22Rv1 (cell line): ENCODE data around the gene GABPB2.
"Not testable (repeated sequence)": the region's sequence is repeated elsewhere in the genome, so short reads cannot be mapped to it uniquely, and the experiment has no call there.

Experiments
- H3K27ac ChIP-seq: fragments of 450-650 bp; 2 replicates; pipeline ENCODE4 v1.5.1; 2017
- CTCF ChIP-seq: fragments of 450-650 bp; IDR thresholded peaks from 2 replicates; pipeline ENCODE4 v1.5.1; 2017; ENCODE audit warnings: mild to moderate bottlenecking
- ZFX ChIP-seq: fragments of 450-650 bp; IDR thresholded peaks from 2 replicates; pipeline ENCODE4 v1.6.1; 2017; ENCODE audit warnings: antibody characterized with exemption, borderline replicate concordance

The GABPB2 gene

GRCh38 chr1:151069103-151069486 is 1.5 kb upstream of the GABPB2 start:
- no peak for TF ChIP-seq CTCF
- TF ChIP-seq ZFX: no peak
- H3K27ac ChIP-seq: peak overlapping the region; percentile 99

- peak overlapping the region; percentile 99 for H3K27ac ChIP-seq
Measured at GRCh38 chr1:151072224-151072623, 1.7 kb downstream of the GABPB2 start.

GRCh38 chr1:151085953-151086559 is 15.5 kb downstream of the GABPB2 start:
- TF ChIP-seq CTCF (no peak), ZFX (no peak)
- no peak overlapping the region for H3K27ac ChIP-seq

More at GRCh38 chr1:151072224-151072623, 1.7 kb downstream of the GABPB2 start:
- TF ChIP-seq CTCF (peak; percentile 27), ZFX (no peak)

- not testable (repeated sequence) for H3K27ac ChIP-seq
Measured at GRCh38 chr1:151097426-151097825, 26.9 kb downstream of the GABPB2 start.

GRCh38 chr1:151098126-151098525 is 27.6 kb downstream of the GABPB2 start:
- H3K27ac ChIP-seq: no peak overlapping the region
- no peak for TF ChIP-seq CTCF
- TF ChIP-seq ZFX: no peak

GRCh38 chr1:151104630-151105029 is 34.1 kb downstream of the GABPB2 start:
- TF ChIP-seq CTCF (no peak), ZFX (no peak)
- H3K27ac ChIP-seq: no peak overlapping the region

GRCh38 chr1:151106894-151107293 is 36.3 kb downstream of the GABPB2 start:
- TF ChIP-seq CTCF (no peak), ZFX (no peak)
- no peak overlapping the region for H3K27ac ChIP-seq

- H3K27ac ChIP-seq: no peak overlapping the region
- TF ChIP-seq ZFX (no peak), CTCF (no peak)
Measured at GRCh38 chr1:151108331-151108730, 37.8 kb downstream of the GABPB2 start.
